Gastroesophageal sphincter (tissue), 4 donors: Measurements from ENCODE around the gene IGSF23. TPM values are rescaled to one million over a fixed set of nuclear protein-coding genes. Genes with fewer than 3 reads are reported as not detected.
"Not testable (repeated sequence)": the region's sequence is repeated elsewhere in the genome, so short reads cannot be mapped to it uniquely, and the experiment has no call there.

Experiments used
- ATAC-seq: fragments of 150-250 bp; one replicate; pipeline ENCODE4 v1.9.1; 2016; ENCODE audit warnings: mild to moderate bottlenecking, moderate library complexity
- H3K27ac ChIP-seq, 4 donors: fragments of 200-600 bp; sonication (generic) in 3 of 4; 1 replicate in 3 of 4; 2 replicates in 1 of 4; pipeline ENCODE4 v1.5.1; 2016 to 2019
- H3K27me3 ChIP-seq: fragments of 200-600 bp; sonication (generic); one replicate; pipeline ENCODE4 v1.5.1; 2019
- H3K36me3 ChIP-seq, 2 donors: fragments of 200-600 bp; sonication (generic); one replicate each; pipeline ENCODE4 v1.5.1; 2019; ENCODE audit warnings: control low read depth in 1 of 2
- H3K4me1 ChIP-seq, 3 donors: fragments of 200-600 bp; sonication (generic); 1 replicate in 2 of 3; 2 replicates in 1 of 3; pipeline ENCODE4 v1.5.1; 2016 to 2019; ENCODE audit warnings: control low read depth in 2 of 3
- H3K4me3 ChIP-seq, 2 donors: fragments of 200-600 bp; sonication (generic); one replicate each; pipeline ENCODE4 v1.5.1; 2019; ENCODE audit warnings: mild to moderate bottlenecking in 1 of 2, moderate library complexity in 1 of 2
- H3K9me3 ChIP-seq, 3 donors: fragments of 200-600 bp; sonication (generic); one replicate each; pipeline ENCODE4 v1.5.1; 2017 to 2019; ENCODE audit warnings: control low read depth in 2 of 3
- CTCF ChIP-seq, 4 experiments: fragments of 200-600 bp in 2 of 4; fragments of 450-650 bp in 2 of 4; sonication (generic) in 1 of 4; IDR thresholded peaks; one replicate each; pipeline ENCODE4 v1.5.1; 2017 to 2019; ENCODE audit warnings: antibody characterized with exemption in 4 of 4, mild to moderate bottlenecking in 2 of 4, moderate library complexity in 2 of 4
- EP300 ChIP-seq: sonication (generic); formaldehyde crosslinking; IDR thresholded peaks from one replicate; pipeline ENCODE4 v1.6.1; 2017; ENCODE audit warnings: antibody characterized with exemption, mild to moderate bottlenecking
- POLR2A ChIP-seq, 2 donors: fragments of 450-650 bp; IDR thresholded peaks; one replicate each; pipeline ENCODE4 v1.6.1; 2017; ENCODE audit warnings: antibody characterized with exemption in 2 of 2, mild to moderate bottlenecking in 2 of 2, moderate library complexity in 1 of 2
- POLR2AphosphoS5 ChIP-seq: sonication (generic); formaldehyde crosslinking; IDR thresholded peaks from one replicate; pipeline ENCODE4 v1.6.1; 2017; ENCODE audit warnings: antibody characterized with exemption
- WGBS, 2 donors: methylation state at CpG; one replicate each; pipeline ENCODE4 v1.1.5; 2018; ENCODE audit warnings: low coverage in 1 of 2; 5-methylcytosine and 5-hydroxymethylcytosine counted together
- total RNA-seq, 4 donors: library from RNA; depleted of rRNA; stranded (reverse); fragments of >200 nt; gene quantifications; one replicate each; pipeline ENCODE4 v1.1.0, GENCODE V29; 2016

Gene IGSF23
- total RNA-seq, 4 donors from 2014 or later, result not detected

GRCh38 chr19:44681992-44682790, 68.8 kb downstream of the IGSF23 start:
- H3K36me3 ChIP-seq, result peaks cover 0 to 43% of the 10 kb centered on the region in 2 donors
- H3K27ac ChIP-seq, result no peak overlapping the region
- H3K27me3 ChIP-seq, result no peaks in the 10 kb centered on the region
- no peaks in the 10 kb centered on the region for H3K9me3 ChIP-seq
- H3K4me1 ChIP-seq, result peaks cover 0 to 11% (median 0%) of the 10 kb centered on the region in 3 donors
- WGBS, 2 donors, result 72 to 86% methylated on average over 4 to 8 of the region's 15 CpGs
- H3K4me3 ChIP-seq, result no peak overlapping the region
- no peak for ATAC-seq
- TF ChIP-seq EP300 (no peak), CTCF (IDR thresholded peaks at IDR 0.05) (no peak), POLR2AphosphoS5 (no peak), POLR2A (IDR thresholded peaks at IDR 0.05) (no peak)

- H3K9me3 ChIP-seq, result no peaks in the 10 kb centered on the region
- no peak overlapping the region for H3K27ac ChIP-seq
- H3K4me3 ChIP-seq, result no peak overlapping the region
- H3K27me3 ChIP-seq, result no peaks in the 10 kb centered on the region
- H3K4me1 ChIP-seq, result peaks cover 0 to 11% (median 0%) of the 10 kb centered on the region in 3 donors
- WGBS, 2 donors, result 94 to 100% methylated on average over 1 to 2 of the region's 2 CpGs
- TF ChIP-seq POLR2A (IDR thresholded peaks at IDR 0.05), result no peak
- no peak for TF ChIP-seq CTCF (IDR thresholded peaks at IDR 0.05)
- TF ChIP-seq EP300, result no peak
- TF ChIP-seq POLR2AphosphoS5, result no peak
- no peak for ATAC-seq
- H3K36me3 ChIP-seq, result peaks cover 0 to 43% of the 10 kb centered on the region in 2 donors
Observed at GRCh38 chr19:44682807-44683206, 69.4 kb downstream of the IGSF23 start.

GRCh38 chr19:44683434-44684210, 70.3 kb downstream of the IGSF23 start:
- Histone ChIP-seq H3K9me3 (no peaks in the 10 kb centered on the region), H3K27me3 (peaks cover 4% of the 10 kb centered on the region), H3K4me3 (no peak overlapping the region), H3K27ac (no peak overlapping the region), H3K4me1 (peaks cover 0 to 11% (median 0%) of the 10 kb centered on the region in 3 donors), H3K36me3 (peaks cover 0 to 43% of the 10 kb centered on the region in 2 donors)
- TF ChIP-seq CTCF (IDR thresholded peaks at IDR 0.05) (no peak), POLR2AphosphoS5 (no peak), POLR2A (IDR thresholded peaks at IDR 0.05) (no peak)
- ATAC-seq, result no peak
- WGBS, 2 donors, result no CpG with 5 or more reads among the region's 9 CpGs

GRCh38 chr19:44684396-44684795, 71.0 kb downstream of the IGSF23 start:
- peaks cover 0 to 38% of the 10 kb centered on the region in 2 donors for H3K36me3 ChIP-seq
- H3K27me3 ChIP-seq, H3K4me3 ChIP-seq, H3K9me3 ChIP-seq, ATAC-seq: not testable (repeated sequence)
- 81 to 94% methylated on average over 2 to 3 of the region's 3 CpGs for WGBS, 2 donors
- H3K4me1 ChIP-seq, result peaks cover 0 to 17% (median 5%) of the 10 kb centered on the region in 3 donors
- H3K27ac ChIP-seq, result peak overlapping the region in 2 of 4 donors; percentile 7 to 57
